ENCODE measurements around the gene DUSP2.
"Not testable (repeated sequence)": the region's sequence is repeated elsewhere in the genome, so short reads cannot be mapped to it uniquely, and the experiment has no call there.

DNA sequence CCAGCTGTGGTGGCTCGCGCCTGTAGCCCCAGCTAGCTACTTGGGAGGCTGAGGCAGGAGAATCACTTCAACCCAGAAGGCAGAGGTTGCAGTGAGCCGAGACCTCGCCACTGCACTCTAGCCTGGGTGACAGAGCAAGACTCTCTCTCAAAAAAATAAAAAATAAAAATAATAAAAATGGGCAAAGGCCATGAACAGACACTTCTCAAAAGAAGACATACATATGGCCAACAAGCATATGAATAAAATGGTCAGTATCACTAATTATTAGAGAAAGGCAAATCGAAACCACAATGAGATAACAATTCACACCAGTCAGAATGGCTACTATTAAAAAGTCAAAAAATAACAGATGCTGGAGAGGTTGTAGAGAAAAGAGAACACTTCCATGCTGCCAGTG, 15.1 kb upstream of the DUSP2 start:
- TF ChIP-seq, protein P1, sequence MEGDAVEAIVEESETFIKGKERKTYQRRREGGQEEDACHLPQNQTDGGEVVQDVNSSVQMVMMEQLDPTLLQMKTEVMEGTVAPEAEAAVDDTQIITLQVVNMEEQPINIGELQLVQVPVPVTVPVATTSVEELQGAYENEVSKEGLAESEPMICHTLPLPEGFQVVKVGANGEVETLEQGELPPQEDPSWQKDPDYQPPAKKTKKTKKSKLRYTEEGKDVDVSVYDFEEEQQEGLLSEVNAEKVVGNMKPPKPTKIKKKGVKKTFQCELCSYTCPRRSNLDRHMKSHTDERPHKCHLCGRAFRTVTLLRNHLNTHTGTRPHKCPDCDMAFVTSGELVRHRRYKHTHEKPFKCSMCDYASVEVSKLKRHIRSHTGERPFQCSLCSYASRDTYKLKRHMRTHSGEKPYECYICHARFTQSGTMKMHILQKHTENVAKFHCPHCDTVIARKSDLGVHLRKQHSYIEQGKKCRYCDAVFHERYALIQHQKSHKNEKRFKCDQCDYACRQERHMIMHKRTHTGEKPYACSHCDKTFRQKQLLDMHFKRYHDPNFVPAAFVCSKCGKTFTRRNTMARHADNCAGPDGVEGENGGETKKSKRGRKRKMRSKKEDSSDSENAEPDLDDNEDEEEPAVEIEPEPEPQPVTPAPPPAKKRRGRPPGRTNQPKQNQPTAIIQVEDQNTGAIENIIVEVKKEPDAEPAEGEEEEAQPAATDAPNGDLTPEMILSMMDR (IDR thresholded peaks at IDR 0.05; ENCODE audit: low read length): not testable (repeated sequence)
- not testable (repeated sequence) for TF ChIP-seq EZH2 (IDR thresholded peaks at IDR 0.05; ENCODE audit: borderline replicate concordance, low read length)

Data from OCI-LY1 (cell line).